Lung microvascular endothelial cell (primary cell): ENCODE measurements around the gene STK32B. TPM values are rescaled to one million over a fixed set of nuclear protein-coding genes. Genes with fewer than 3 reads are reported as not detected.
A peak's percentile ranks its signal among the peaks of the same experiment; 100 is the strongest.

Experiments used
- DNase-seq, 2 donors: peaks; one replicate each; pipeline versions ENCODE4 v3.0.0 to v3.0.0-alpha.2; 2010; ENCODE audit warnings: low read depth in 2 of 2
- total RNA-seq: library from RNA; depleted of rRNA; stranded (reverse); fragments of >200 nt; gene quantifications from 2 replicates; pipeline ENCODE4 v1.2.1, GENCODE V29; 2014

STK32B gene
- total RNA-seq, 1 donor from 2014 or later = 17.9 TPM

- no peak for DNase-seq
These were observed 334.5 kb downstream of the STK32B start for GRCh38 chr4:5385741-5386311.

GRCh38 chr4:5386921-5387320 is 335.6 kb downstream of the STK32B start:
- DNase-seq = no peak

- DNase-seq = no peak
These were observed 336.2 kb downstream of the STK32B start for GRCh38 chr4:5387457-5387856.

- DNase-seq = no peak
These were observed 338.6 kb downstream of the STK32B start for GRCh38 chr4:5389756-5390310.

- DNase-seq = no peak
These were observed 340.2 kb downstream of the STK32B start for GRCh38 chr4:5391492-5391891.

- peak in 1 of 2 donors; percentile 57 for DNase-seq
These were observed 342.7 kb downstream of the STK32B start for GRCh38 chr4:5393911-5394513.

- DNase-seq = no peak
These were observed 344.5 kb downstream of the STK32B start for GRCh38 chr4:5395781-5396180.

GRCh38 chr4:5398056-5398455 is 346.8 kb downstream of the STK32B start:
- peak in 1 of 2 donors; percentile 94 for DNase-seq

DNA sequence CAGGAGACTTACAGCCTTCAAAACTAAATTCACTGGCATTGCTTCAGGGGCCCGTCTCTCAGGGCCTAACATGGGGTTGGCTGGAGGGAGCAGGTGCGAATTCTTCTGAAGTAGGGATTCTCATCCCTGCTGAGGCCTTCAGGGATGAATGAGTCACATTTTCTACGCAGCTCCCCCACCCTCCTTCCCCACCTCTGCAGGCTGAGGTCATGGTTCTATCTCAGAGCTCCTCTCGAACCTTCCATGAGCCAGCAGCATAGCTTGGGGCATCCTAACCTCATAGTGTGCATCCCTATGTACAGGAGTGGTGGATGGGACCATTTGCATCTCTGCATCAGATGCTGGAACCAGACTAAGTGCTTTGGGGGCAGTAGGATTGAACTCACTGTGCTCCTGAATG is 347.8 kb downstream of the STK32B start:
- DNase-seq = no peak

GRCh38 chr4:5399790-5400421 is 348.6 kb downstream of the STK32B start:
- DNase-seq = peak; percentile 39 to 54

DNA sequence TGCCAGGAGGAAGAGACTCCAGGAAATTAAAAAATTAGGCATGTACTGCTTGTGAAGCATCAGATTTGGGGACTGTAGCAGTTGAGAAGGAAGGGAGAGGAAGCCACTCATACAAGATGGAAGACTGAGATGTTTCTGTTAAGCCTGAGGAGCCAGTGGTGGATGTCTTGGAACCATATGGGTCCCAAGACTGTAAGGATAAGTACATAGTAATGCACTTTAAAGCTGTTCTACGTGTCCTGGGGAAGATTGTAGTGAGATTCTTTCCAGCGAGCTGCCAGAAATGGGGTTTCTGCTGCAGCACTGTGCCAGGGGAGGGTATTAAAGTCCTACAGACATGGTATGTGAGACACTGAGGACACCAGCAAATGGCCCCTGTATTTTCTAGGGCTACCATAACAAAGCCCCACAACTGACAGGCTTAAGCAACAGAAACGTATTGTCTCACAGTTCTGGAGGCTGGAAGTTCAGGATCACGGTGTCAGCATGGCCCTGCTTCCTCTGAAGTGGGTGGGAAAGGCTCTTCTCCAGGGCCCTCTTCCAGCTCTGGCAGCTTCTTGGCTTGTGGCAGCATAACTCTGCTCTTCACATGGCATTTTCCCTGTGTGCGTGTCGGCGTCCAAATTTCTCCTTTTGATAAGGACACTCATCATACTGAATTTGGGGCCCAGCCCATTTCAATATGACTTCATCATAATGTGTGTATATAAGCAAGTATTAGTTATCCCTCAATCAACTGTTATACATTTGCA is 352.6 kb downstream of the STK32B start:
- DNase-seq = no peak

GRCh38 chr4:5409237-5409636 is 358.0 kb downstream of the STK32B start:
- peak in 1 of 2 donors; percentile 72 for DNase-seq

- peak; percentile 10 to 39 for DNase-seq
These were observed 358.8 kb downstream of the STK32B start for GRCh38 chr4:5409972-5410618.

DNA sequence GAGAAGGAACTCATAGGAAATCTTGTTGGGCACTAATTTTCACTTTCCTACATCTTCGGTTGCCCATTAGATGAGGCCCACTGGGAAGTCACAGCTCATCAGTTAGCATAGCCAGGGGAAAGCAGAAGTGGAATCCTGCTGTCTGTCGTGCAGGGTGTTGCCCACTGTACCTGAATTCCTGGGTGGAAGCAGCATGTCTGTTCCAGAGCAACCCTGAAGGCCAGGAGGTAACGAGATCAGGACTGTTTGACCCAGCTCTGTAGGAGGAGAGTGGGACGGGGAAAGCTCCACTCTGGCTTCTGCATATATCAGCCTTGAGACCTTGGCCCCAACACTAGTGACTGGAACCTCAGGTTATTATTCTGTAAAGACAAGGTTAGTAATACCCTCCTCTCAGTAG is 361.0 kb downstream of the STK32B start:
- DNase-seq = no peak

GRCh38 chr4:5412751-5413150 is 361.5 kb downstream of the STK32B start:
- no peak for DNase-seq

GRCh38 chr4:5416637-5417036 is 365.4 kb downstream of the STK32B start:
- no peak for DNase-seq

- DNase-seq = no peak
These were observed 369.0 kb downstream of the STK32B start for GRCh38 chr4:5420266-5420665.

- DNase-seq = no peak
These were observed 370.1 kb downstream of the STK32B start for GRCh38 chr4:5421416-5421815.

- DNase-seq = no peak
These were observed 370.9 kb downstream of the STK32B start for GRCh38 chr4:5422195-5422594.

GRCh38 chr4:5423670-5424069 is 372.4 kb downstream of the STK32B start:
- no peak for DNase-seq

GRCh38 chr4:5424211-5424610 is 372.9 kb downstream of the STK32B start:
- DNase-seq = no peak

GRCh38 chr4:5424901-5425300 is 373.6 kb downstream of the STK32B start:
- DNase-seq = no peak
